ENCODE measurements around the gene IL1RAPL2. TPM values are rescaled to one million over a fixed set of nuclear protein-coding genes. Genes with fewer than 3 reads are reported as not detected.

Gene IL1RAPL2
- total RNA-seq, 1 donor from 2014 or later, result not detected

- DNase-seq (ENCODE audit: low read depth), result no peak
These were observed 1145.8 kb downstream of the IL1RAPL2 start for GRCh38 chrX:105711805-105712204.

GRCh38 chrX:105715746-105716145 lies 1149.7 kb downstream of the IL1RAPL2 start:
- TF ChIP-seq CTCF (IDR thresholded peaks at IDR 0.05; ENCODE audit: insufficient read depth, low read length, poor library complexity, severe bottlenecking), result no peak

More at GRCh38 chrX:105711805-105712204, 1145.8 kb downstream of the IL1RAPL2 start:
- no peak overlapping the region for H3K4me3 ChIP-seq (ENCODE audit: low read depth, low read length)
- peaks cover 2% of the 10 kb centered on the region for H3K27me3 ChIP-seq (ENCODE audit: control insufficient read depth, insufficient read depth, low read length)
- TF ChIP-seq CTCF (IDR thresholded peaks at IDR 0.05; ENCODE audit: insufficient read depth, low read length, poor library complexity, severe bottlenecking), result no peak
- no peaks in the 10 kb centered on the region for H3K36me3 ChIP-seq (ENCODE audit: control insufficient read depth, insufficient read depth, low read length)

GRCh38 chrX:105723966-105724735 lies 1158.2 kb downstream of the IL1RAPL2 start:
- TF ChIP-seq CTCF (IDR thresholded peaks at IDR 0.05; ENCODE audit: insufficient read depth, low read length, poor library complexity, severe bottlenecking), result no peak
- Histone ChIP-seq H3K4me3 (ENCODE audit: low read depth, low read length) (no peak overlapping the region), H3K27me3 (ENCODE audit: control insufficient read depth, insufficient read depth, low read length) (no peaks in the 10 kb centered on the region), H3K36me3 (ENCODE audit: control insufficient read depth, insufficient read depth, low read length) (no peaks in the 10 kb centered on the region)
- no peak for DNase-seq (ENCODE audit: low read depth)

More at GRCh38 chrX:105715746-105716145, 1149.7 kb downstream of the IL1RAPL2 start:
- Histone ChIP-seq H3K36me3 (ENCODE audit: control insufficient read depth, insufficient read depth, low read length) (no peaks in the 10 kb centered on the region), H3K4me3 (ENCODE audit: low read depth, low read length) (no peak overlapping the region), H3K27me3 (ENCODE audit: control insufficient read depth, insufficient read depth, low read length) (no peaks in the 10 kb centered on the region)
- no peak for DNase-seq (ENCODE audit: low read depth)

GRCh38 chrX:105725228-105725627 lies 1159.2 kb downstream of the IL1RAPL2 start:
- no peak for TF ChIP-seq CTCF (IDR thresholded peaks at IDR 0.05; ENCODE audit: insufficient read depth, low read length, poor library complexity, severe bottlenecking)
- no peak for DNase-seq (ENCODE audit: low read depth)
- Histone ChIP-seq H3K36me3 (ENCODE audit: control insufficient read depth, insufficient read depth, low read length) (no peaks in the 10 kb centered on the region), H3K27me3 (ENCODE audit: control insufficient read depth, insufficient read depth, low read length) (no peaks in the 10 kb centered on the region), H3K4me3 (ENCODE audit: low read depth, low read length) (no peak overlapping the region)

- Histone ChIP-seq H3K36me3 (ENCODE audit: control insufficient read depth, insufficient read depth, low read length) (no peaks in the 10 kb centered on the region), H3K27me3 (ENCODE audit: control insufficient read depth, insufficient read depth, low read length) (no peaks in the 10 kb centered on the region), H3K4me3 (ENCODE audit: low read depth, low read length) (no peak overlapping the region)
- no peak for DNase-seq (ENCODE audit: low read depth)
- TF ChIP-seq CTCF (IDR thresholded peaks at IDR 0.05; ENCODE audit: insufficient read depth, low read length, poor library complexity, severe bottlenecking), result no peak
These were observed 1172.2 kb downstream of the IL1RAPL2 start for GRCh38 chrX:105738162-105738561.

- H3K36me3 ChIP-seq (ENCODE audit: control insufficient read depth, insufficient read depth, low read length), result no peaks in the 10 kb centered on the region
- DNase-seq (ENCODE audit: low read depth), result no peak
- no peak overlapping the region for H3K4me3 ChIP-seq (ENCODE audit: low read depth, low read length)
- no peak for TF ChIP-seq CTCF (IDR thresholded peaks at IDR 0.05; ENCODE audit: insufficient read depth, low read length, poor library complexity, severe bottlenecking)
- no peaks in the 10 kb centered on the region for H3K27me3 ChIP-seq (ENCODE audit: control insufficient read depth, insufficient read depth, low read length)
These were observed 1178.3 kb downstream of the IL1RAPL2 start for GRCh38 chrX:105744291-105744690.

Measured in kidney epithelial cell (primary cell).